CD4-positive, alpha-beta memory T cell (primary cell): ENCODE data around the gene CACNA1G. TPM values are rescaled to one million over a fixed set of nuclear protein-coding genes. Genes with fewer than 3 reads are reported as not detected.

ENCODE experiments used
- CTCF ChIA-PET: fragments of 350-600 bp; sonication (Branson Sonifier 250); formaldehyde crosslinking; loops from one replicate; lab custom pipeline; 2021; ENCODE audit warnings: inconsistent platforms; ENCODE audit not compliant: partially characterized antibody; lab: Charles Lee
- POLR2A ChIA-PET: fragments of 350-600 bp; sonication (Branson Sonifier 250); formaldehyde crosslinking; loops from one replicate; lab custom pipeline; 2021; ENCODE audit not compliant: partially characterized antibody; lab: Charles Lee
- DNase-seq, 5 donors: peaks; one replicate each; pipeline versions ENCODE4 v3.0.0 to v3.0.0-alpha.2; 2020 to 2022; ENCODE audit warnings: mixed read lengths in 1 of 5
- H3K27ac ChIP-seq: one replicate; pipeline ENCODE4 v1.7.0; 2013; ENCODE audit warnings: low read depth, low read length
- H3K27me3 ChIP-seq: 2 replicates; pipeline ENCODE4 v1.7.0; 2013; ENCODE audit warnings: mild to moderate bottlenecking, low read length, moderate library complexity; ENCODE audit not compliant: insufficient read depth
- H3K36me3 ChIP-seq: 2 replicates; pipeline ENCODE4 v1.7.0; 2013; ENCODE audit warnings: mild to moderate bottlenecking, low read length, moderate library complexity; ENCODE audit not compliant: insufficient read depth
- H3K4me1 ChIP-seq: 2 replicates; pipeline ENCODE4 v1.7.0; 2013; ENCODE audit warnings: mild to moderate bottlenecking, low read length, moderate library complexity; ENCODE audit not compliant: insufficient read depth
- H3K4me3 ChIP-seq, 2 donors: one replicate each; pipeline ENCODE4 v1.7.0; 2013; ENCODE audit warnings: low read length in 2 of 2, mild to moderate bottlenecking in 1 of 2
- H3K9me3 ChIP-seq, 2 donors: one replicate each; pipeline ENCODE4 v1.7.0; 2013; ENCODE audit warnings: low read length in 2 of 2, control low read depth in 1 of 2; ENCODE audit not compliant: control insufficient read depth in 1 of 2
- H3K27ac Mint-ChIP-seq, 7 donors: one replicate each; pipeline ENCODE4 v1.8.0; 2020 to 2021; ENCODE audit warnings: mixed read lengths in 7 of 7, mild to moderate bottlenecking in 6 of 7, inconsistent platforms in 3 of 7, moderate library complexity in 3 of 7
- H3K27me3 Mint-ChIP-seq, 2 donors: one replicate each; pipeline ENCODE4 v1.8.0; 2020 to 2021; ENCODE audit warnings: mixed read lengths in 2 of 2
- H3K36me3 Mint-ChIP-seq, 2 donors: one replicate each; pipeline ENCODE4 v1.8.0; 2020 to 2021; ENCODE audit warnings: mixed read lengths in 2 of 2, inconsistent platforms in 1 of 2, mild to moderate bottlenecking in 1 of 2
- H3K4me1 Mint-ChIP-seq, 4 donors: one replicate each; pipeline ENCODE4 v1.8.0; 2020 to 2021; ENCODE audit warnings: mixed read lengths in 4 of 4, mild to moderate bottlenecking in 1 of 4
- H3K4me3 Mint-ChIP-seq, 8 donors: one replicate each; pipeline ENCODE4 v1.8.0; 2020 to 2021; ENCODE audit warnings: mixed read lengths in 8 of 8, mild to moderate bottlenecking in 7 of 8, moderate library complexity in 6 of 8, inconsistent platforms in 3 of 8
- H3K9me3 Mint-ChIP-seq, 8 donors: one replicate each; pipeline ENCODE4 v1.8.0; 2020 to 2021; ENCODE audit warnings: mixed read lengths in 8 of 8, mild to moderate bottlenecking in 5 of 8, inconsistent platforms in 3 of 8, moderate library complexity in 1 of 8
- intact Hi-C: fragments of 100-400 bp; cut with micrococcal nuclease; formaldehyde crosslinking; loops from one replicate; pipeline ENCODE4 v1.15.1; 2023
- polyA plus RNA-seq, 2 donors: library from polyadenylated mRNA; unstranded; fragments of 300-500 nt; fragmentation: Illumina TruSeq; gene quantifications; one replicate each; pipeline ENCODE4 v1.2.3, GENCODE V29; 2021
- total RNA-seq, 2 experiments: library from RNA; stranded (reverse); gene quantifications; one replicate each; pipeline ENCODE4 v1.2.3, GENCODE V29; 2021

The CACNA1G gene
- total and polyA plus RNA-seq, 4 experiments from 2014 or later: not detected

DNA sequence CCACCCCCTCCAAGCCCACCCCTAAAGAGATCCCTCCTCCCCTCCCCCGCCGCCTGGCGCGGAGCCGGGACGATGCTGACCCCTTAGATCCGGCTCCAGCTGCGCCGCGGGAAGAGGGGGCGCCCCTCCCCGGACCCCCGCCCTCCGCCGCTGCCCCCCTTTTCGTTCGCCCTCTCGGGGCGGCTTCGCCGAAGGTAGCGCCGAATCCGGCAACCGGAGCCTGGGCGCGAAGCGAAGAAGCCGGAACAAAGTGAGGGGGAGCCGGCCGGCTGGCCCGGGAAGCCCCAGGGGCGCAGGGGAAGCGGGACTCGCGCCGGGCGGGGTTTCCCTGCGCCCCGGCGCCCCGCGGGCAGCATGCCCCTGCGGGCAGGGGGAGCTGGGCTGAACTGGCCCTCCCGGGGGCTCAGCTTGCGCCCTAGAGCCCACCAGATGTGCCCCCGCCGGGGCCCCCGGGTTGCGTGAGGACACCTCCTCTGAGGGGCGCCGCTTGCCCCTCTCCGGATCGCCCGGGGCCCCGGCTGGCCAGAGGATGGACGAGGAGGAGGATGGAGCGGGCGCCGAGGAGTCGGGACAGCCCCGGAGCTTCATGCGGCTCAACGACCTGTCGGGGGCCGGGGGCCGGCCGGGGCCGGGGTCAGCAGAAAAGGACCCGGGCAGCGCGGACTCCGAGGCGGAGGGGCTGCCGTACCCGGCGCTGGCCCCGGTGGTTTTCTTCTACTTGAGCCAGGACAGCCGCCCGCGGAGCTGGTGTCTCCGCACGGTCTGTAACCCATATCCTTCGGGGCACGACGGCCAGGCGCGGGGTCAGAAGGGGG, 623 bp downstream of the CACNA1G start:
- ChIA-PET CTCF (interaction anchor here (1.0 kb wide), 1 partner anchor 20 kb away, joined by 3 read pairs; no protein-coding TSS in a partner anchor), POLR2A (interaction anchor here (0.7 to 2.6 kb wide), 6 partner anchors 11 to 305 kb away, joined by 3 to 11 read pairs (median 4); partner anchors contain the start of genes EME1, LRRC59, LUC7L3 and MRPL27)
- Mint-ChIP-seq H3K4me3 (peak overlapping the region in 4 of 8 donors; percentile 6 to 81 (median 29)), H3K27ac (no peak overlapping the region), H3K27me3 (peaks cover 30 to 43% of the 10 kb centered on the region in 2 donors), H3K4me1 (peaks cover 12 to 50% (median 27%) of the 10 kb centered on the region in 4 donors), H3K9me3 (no peaks in the 10 kb centered on the region), H3K36me3 (no peaks in the 10 kb centered on the region)
- Histone ChIP-seq H3K36me3 (no peaks in the 10 kb centered on the region), H3K9me3 (no peaks in the 10 kb centered on the region), H3K27me3 (peaks cover 27% of the 10 kb centered on the region), H3K4me3 (peak overlapping the region in 1 of 2 donors; percentile 62), H3K27ac (no peak overlapping the region), H3K4me1 (peaks cover 43% of the 10 kb centered on the region)
- DNase-seq: peak in 2 of 5 donors; percentile 15 to 19
- intact Hi-C loops: loop anchor here (2.0 kb wide), 1 partner anchor 14 kb away; the partner anchor contains the start of gene SPATA20

DNA sequence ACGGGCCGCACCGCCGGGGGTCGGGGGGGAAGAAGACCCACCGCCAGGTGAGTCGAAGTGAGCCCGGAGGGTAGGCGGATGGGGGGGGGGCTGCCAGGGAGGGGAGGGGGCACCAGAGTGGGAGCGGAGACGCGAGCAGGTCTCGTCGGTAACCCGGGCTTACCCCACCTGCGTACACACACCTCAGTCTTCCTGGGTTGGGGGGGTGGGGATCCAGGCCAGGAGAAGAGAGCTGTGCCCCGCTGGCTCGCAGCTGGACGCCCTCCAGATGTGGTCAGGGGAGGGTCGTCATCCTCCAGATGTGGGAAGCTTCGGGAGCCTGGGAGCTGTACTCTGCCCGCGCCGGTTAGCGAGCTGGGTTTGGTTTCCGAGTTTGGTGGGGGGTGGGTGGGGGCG, 1.2 kb downstream of the CACNA1G start:
- H3K4me1 Mint-ChIP-seq: peaks cover 14 to 57% (median 28%) of the 10 kb centered on the region in 4 donors
- peak in 2 of 5 donors; percentile 15 to 20 for DNase-seq
- H3K9me3 ChIP-seq: no peaks in the 10 kb centered on the region
- POLR2A ChIA-PET: interaction anchor here (1.3 to 2.6 kb wide), 2 partner anchors 11 to 164 kb away, joined by 4 to 11 read pairs; partner anchors contain the start of gene LRRC59
- peaks cover 44% of the 10 kb centered on the region for H3K4me1 ChIP-seq
- H3K27me3 Mint-ChIP-seq: peaks cover 35 to 49% of the 10 kb centered on the region in 2 donors
- peaks cover 33% of the 10 kb centered on the region for H3K27me3 ChIP-seq
- CTCF ChIA-PET: interaction anchor here (1.0 kb wide), 1 partner anchor 20 kb away, joined by 3 read pairs; no protein-coding TSS in a partner anchor
- no peak overlapping the region for H3K27ac ChIP-seq
- intact Hi-C loops: loop anchor here (2.0 kb wide), 1 partner anchor 15 kb away; the partner anchor contains the start of gene SPATA20
- no peaks in the 10 kb centered on the region for H3K36me3 ChIP-seq
- peak overlapping the region in 4 of 8 donors; percentile 25 to 81 (median 71) for H3K4me3 Mint-ChIP-seq
- no peak overlapping the region for H3K27ac Mint-ChIP-seq
- no peaks in the 10 kb centered on the region for H3K36me3 Mint-ChIP-seq
- H3K9me3 Mint-ChIP-seq: no peaks in the 10 kb centered on the region
- no peak overlapping the region for H3K4me3 ChIP-seq

DNA sequence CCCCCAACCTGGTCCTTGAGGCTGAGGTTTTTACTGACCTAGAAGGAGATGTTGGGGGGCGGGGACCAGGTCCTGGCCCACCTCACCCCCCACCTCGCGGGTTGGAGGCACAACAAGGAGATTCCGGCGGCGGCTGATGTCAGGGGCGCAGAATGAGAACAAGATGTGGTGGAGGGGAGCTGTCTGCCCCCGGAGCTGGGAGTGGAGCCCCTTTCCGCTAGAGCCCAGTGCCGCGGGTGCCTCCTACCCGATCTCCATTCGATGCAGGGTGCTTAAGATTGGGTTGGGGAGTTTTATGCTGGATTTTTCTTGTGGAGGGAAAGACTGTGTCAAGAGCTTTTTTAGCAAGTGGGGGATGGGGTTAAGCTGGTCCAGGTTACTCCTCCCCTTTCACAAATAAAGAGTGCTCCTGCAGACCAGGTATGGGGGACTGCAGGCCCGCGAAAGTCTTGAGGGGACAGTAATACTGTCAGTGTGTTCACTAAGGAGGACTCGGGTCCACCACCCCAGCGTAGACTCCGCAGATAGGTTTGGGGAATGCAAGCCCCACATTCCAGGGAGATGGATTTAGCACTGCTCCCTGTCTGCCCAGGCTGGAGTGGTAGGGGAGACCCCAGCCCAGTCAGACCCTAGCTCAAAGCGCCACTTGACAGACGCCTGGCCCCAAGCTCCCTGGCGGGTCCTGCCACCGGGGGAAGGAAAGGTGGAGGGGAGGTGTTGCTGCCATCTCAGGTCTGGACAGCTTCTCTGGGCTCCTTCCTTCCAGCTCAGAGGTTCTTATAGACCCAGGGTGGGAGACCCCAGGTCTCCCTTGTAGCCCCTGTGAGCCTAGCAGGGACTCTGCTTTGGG, 2.0 kb downstream of the CACNA1G start:
- CTCF ChIA-PET: interaction anchor here (0.6 to 1.2 kb wide), 2 partner anchors 16 to 523 kb away, joined by 3 read pairs; partner anchors contain the start of gene SPATA20
- Mint-ChIP-seq H3K27me3 (peaks cover 37 to 52% of the 10 kb centered on the region in 2 donors), H3K27ac (peak overlapping the region in 4 of 7 donors; percentile 52 to 70 (median 66)), H3K4me1 (peaks cover 14 to 56% (median 28%) of the 10 kb centered on the region in 4 donors), H3K36me3 (no peaks in the 10 kb centered on the region), H3K4me3 (peak overlapping the region; percentile 18 to 85 (median 62)), H3K9me3 (no peaks in the 10 kb centered on the region)
- POLR2A ChIA-PET: interaction anchor here (1.3 kb wide), 1 partner anchor 165 kb away, joined by 4 read pairs; the partner anchor contains the start of gene LRRC59
- DNase-seq: peak in 2 of 5 donors; percentile 18 to 19
- H3K4me3 ChIP-seq: no peak overlapping the region
- peaks cover 44% of the 10 kb centered on the region for H3K4me1 ChIP-seq
- peaks cover 33% of the 10 kb centered on the region for H3K27me3 ChIP-seq
- H3K27ac ChIP-seq: no peak overlapping the region
- H3K9me3 ChIP-seq: no peaks in the 10 kb centered on the region
- intact Hi-C loops: no loop called here
- H3K36me3 ChIP-seq: no peaks in the 10 kb centered on the region

DNA sequence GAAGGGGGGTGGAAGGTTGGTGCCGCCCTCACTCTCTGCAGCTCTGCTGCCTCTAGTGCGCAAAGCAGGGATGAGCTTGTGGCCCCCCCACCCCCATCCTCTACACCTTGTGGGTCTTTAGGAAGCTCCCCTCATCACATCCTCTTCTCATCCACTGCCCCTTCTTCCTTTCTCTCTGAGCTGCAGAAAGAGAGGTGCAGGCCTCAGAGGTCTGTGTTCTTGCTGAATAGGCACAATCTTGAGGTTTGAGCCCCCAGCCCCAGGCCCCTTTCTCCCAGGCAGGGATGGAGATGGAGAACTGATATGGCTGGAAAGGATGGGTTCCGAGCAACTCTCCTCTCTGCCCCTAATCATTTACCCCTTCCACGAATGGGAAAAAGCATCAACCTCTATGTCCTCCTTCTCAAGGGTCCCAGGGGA, 2.6 kb downstream of the CACNA1G start:
- H3K4me3 ChIP-seq: no peak overlapping the region
- H3K9me3 Mint-ChIP-seq: no peaks in the 10 kb centered on the region
- no peaks in the 10 kb centered on the region for H3K36me3 Mint-ChIP-seq
- H3K4me3 Mint-ChIP-seq: peak overlapping the region in 2 of 8 donors; percentile 32 to 64
- POLR2A ChIA-PET: no interaction called here
- DNase-seq: no peak
- peaks cover 40 to 51% of the 10 kb centered on the region in 2 donors for H3K27me3 Mint-ChIP-seq
- peaks cover 33% of the 10 kb centered on the region for H3K27me3 ChIP-seq
- peaks cover 14 to 50% (median 28%) of the 10 kb centered on the region in 4 donors for H3K4me1 Mint-ChIP-seq
- H3K36me3 ChIP-seq: no peaks in the 10 kb centered on the region
- peak overlapping the region in 2 of 7 donors; percentile 18 to 70 for H3K27ac Mint-ChIP-seq
- no peak overlapping the region for H3K27ac ChIP-seq
- peaks cover 44% of the 10 kb centered on the region for H3K4me1 ChIP-seq
- CTCF ChIA-PET: interaction anchor here (0.6 to 1.2 kb wide), 2 partner anchors 16 to 522 kb away, joined by 3 read pairs; partner anchors contain the start of gene SPATA20
- intact Hi-C loops: no loop called here
- H3K9me3 ChIP-seq: no peaks in the 10 kb centered on the region

DNA sequence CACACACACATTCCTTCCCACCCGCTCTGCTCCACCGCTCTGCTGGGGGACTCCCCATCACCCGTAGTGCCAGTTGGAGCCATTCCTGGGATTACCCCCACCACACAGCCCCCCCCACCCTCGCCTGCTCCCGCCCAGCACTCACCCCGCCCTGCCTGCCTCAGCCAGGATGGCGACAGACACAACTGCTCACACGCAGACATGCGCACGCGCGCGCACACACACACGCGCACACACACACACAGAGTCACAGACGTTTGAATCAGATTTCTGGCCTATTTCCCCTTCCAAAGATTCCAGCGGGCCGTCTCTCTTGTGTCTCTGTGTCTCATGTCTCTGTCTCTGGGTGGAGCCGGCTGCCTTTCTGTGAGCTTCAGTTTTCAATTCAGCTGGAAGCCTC, 4.4 kb downstream of the CACNA1G start:
- peaks cover 33% of the 10 kb centered on the region for H3K4me1 ChIP-seq
- no peaks in the 10 kb centered on the region for H3K9me3 Mint-ChIP-seq
- POLR2A ChIA-PET: no interaction called here
- CTCF ChIA-PET: no interaction called here
- peak overlapping the region in 2 of 8 donors; percentile 31 to 55 for H3K4me3 Mint-ChIP-seq
- no peaks in the 10 kb centered on the region for H3K36me3 Mint-ChIP-seq
- no peak overlapping the region for H3K27ac ChIP-seq
- intact Hi-C loops: no loop called here
- no peaks in the 10 kb centered on the region for H3K9me3 ChIP-seq
- no peak overlapping the region for H3K4me3 ChIP-seq
- H3K36me3 ChIP-seq: no peaks in the 10 kb centered on the region
- peak overlapping the region in 2 of 7 donors; percentile 47 to 82 for H3K27ac Mint-ChIP-seq
- DNase-seq: peak in 2 of 5 donors; percentile 22 to 23
- H3K4me1 Mint-ChIP-seq: peaks cover 9 to 32% (median 18%) of the 10 kb centered on the region in 4 donors
- peaks cover 23% of the 10 kb centered on the region for H3K27me3 ChIP-seq
- H3K27me3 Mint-ChIP-seq: peaks cover 33 to 40% of the 10 kb centered on the region in 2 donors

DNA sequence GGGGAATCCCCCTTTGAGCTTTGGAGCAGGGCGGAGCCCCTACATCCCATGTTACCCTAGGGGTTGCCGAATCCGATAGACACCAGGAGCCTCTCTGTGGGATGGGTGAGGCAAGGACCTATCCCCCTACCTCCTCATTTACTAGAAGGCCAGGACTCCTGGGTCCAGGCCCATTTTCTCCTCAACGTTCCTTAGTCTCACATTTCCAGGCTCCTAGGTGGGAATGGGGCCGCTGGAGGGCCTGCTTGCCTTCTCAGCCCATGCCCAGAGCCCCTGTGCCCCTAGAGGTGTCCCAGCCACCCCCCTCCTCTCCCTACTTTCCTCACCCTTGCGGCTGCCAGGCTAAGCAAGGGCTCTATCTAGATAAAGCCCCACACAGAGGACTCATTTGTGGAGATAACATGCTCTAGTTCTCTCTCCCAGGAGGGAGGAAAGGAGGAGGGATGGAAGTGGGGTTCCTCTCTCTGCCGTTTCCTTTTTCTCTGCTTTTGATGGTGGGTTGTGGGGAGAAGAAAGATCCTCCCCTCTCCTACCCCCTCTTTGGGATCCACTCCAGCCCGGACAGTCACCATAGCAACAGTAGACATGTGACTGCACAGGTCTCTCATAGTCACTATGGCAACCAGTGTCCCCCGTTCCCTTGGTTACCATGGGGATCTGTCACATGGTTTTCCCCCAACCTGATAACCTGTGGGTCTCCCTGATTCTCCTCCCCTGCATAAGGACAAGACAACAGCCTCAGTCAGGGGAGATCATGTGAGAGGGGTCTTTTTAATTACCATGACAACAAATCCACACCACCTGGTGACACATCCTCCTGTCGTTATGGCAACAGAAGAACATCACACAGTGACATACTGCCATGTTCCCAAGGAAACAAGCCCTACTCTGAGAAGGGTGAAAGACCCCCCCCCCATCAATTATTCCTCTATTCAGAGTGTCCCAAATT, 5.2 kb downstream of the CACNA1G start:
- Histone ChIP-seq H3K36me3 (no peaks in the 10 kb centered on the region), H3K4me3 (no peak overlapping the region), H3K27ac (no peak overlapping the region), H3K4me1 (peaks cover 27% of the 10 kb centered on the region), H3K9me3 (no peaks in the 10 kb centered on the region), H3K27me3 (peaks cover 21% of the 10 kb centered on the region)
- peaks cover 30 to 38% of the 10 kb centered on the region in 2 donors for H3K27me3 Mint-ChIP-seq
- ChIA-PET POLR2A (no interaction called here), CTCF (no interaction called here)
- H3K9me3 Mint-ChIP-seq: no peaks in the 10 kb centered on the region
- H3K4me3 Mint-ChIP-seq: peak overlapping the region in 2 of 8 donors; percentile 32 to 55
- intact Hi-C loops: no loop called here
- no peaks in the 10 kb centered on the region for H3K36me3 Mint-ChIP-seq
- peaks cover 9 to 27% (median 17%) of the 10 kb centered on the region in 4 donors for H3K4me1 Mint-ChIP-seq
- H3K27ac Mint-ChIP-seq: peak overlapping the region in 6 of 7 donors; percentile 23 to 88 (median 60)
- DNase-seq: peak in 4 of 5 donors; percentile 29 to 65 (median 38)
